Frontal cortex (tissue), 4 donors: ENCODE measurements around the gene CTU2. TPM values are rescaled to one million over a fixed set of nuclear protein-coding genes. Genes with fewer than 3 reads are reported as not detected.
A peak's percentile ranks its signal among the peaks of the same experiment; 100 is the strongest.

Experiments
- DNase-seq, 2 donors: peaks; one replicate each; pipeline ENCODE4 v3.0.0; 2012; ENCODE audit warnings: low spot score in 2 of 2
- FAIRE-seq: peaks from 2 replicates; lab custom pipeline; 2012; peaks lifted over from hg19 to GRCh38; lab: Jason Lieb, UNC
- total RNA-seq: library from RNA; depleted of rRNA; stranded (reverse); fragments of >200 nt; gene quantifications from one replicate; pipeline ENCODE4 v1.2.3, GENCODE V29; 2014
- donor health status: control.
- donor health status: control.
- donor health status: control.

Gene CTU2
- total RNA-seq, 1 donor from 2014 or later = 15.1 TPM

DNA sequence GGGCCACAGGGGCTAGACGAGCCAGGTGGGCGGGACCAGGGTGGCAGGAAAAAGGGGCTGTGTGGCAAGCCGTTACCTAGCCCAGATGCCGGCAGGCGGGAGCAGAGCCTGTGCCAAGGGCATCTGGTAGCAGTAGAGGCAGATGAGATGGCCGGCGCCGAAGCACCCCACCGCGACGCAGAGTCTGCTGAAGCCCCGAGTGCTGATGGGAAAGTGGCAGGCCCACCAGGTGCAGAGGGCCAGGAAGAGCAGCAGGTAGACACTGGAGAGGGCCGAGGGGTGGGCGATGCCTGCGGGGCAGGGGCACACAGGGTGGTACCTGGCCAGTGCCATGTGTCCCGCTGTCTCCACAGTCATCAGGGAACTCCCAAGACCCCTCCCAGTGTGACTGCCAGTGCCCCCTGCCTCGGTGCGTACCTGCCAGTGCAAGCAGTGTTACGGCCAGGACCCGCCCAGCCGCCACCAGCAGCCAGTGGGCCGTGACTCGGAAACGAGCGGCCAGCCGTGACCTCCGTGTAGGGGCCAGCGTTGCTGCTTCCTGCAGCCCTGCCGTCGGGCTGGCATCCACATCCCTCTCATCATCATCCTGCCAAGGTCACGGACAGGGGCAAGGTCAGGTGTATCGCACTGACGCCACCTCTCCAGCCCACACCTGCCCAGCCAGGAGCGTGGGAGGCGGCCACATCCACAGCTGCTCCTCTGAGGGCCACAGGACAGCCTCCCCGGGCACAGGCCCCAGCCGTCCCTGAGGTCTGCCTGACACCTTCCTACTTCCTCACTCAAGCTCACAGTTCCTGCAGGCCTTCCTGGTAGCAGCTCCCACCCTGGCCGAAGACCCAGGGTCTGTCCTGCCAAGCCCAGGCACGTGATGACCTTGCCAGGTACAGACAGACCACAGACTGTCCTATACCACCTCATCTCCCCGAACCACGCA, 32.1 kb downstream of the CTU2 start:
- DNase-seq = no peak
- FAIRE-seq = no peak

DNA sequence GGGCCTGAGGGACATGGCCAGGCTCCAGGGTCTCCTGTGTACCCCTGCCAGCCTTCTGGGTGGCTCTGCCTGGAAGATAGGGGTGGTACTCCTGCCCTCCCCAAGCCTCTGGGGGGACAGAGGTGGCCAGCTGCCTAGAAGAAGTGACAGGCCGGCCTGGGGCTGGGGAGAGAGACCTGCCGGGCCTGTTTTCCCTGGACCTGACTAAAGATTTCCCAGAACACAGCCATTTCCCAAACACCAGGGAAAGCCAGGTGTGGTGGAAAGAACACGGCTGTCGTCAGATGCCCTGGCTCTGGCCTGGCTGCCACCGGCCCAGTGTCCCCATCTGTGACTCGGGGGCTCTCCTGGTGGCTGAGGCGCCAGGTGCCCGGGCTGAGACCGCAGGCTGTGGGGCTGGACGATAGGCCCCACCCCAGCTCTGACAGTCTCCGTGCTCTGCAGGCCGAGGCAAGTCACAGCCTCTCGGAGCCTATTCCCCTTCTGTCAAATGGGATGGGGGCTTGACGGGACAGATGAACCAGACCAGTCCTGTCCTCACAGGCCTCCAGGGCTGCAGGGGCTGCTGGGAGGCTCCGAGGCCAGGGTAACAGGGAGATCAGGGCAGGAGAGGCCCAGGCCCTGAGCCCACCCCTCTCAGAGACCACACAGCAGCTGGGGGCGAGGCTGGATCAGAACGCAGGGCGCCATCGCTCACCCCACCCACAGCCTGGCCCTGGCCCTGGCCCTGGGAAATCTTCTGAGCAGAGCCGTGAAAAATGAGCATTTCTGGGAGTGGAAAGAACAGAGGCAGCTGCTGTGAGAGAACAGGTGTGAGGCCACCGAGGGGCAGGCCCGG, 33.1 kb downstream of the CTU2 start:
- no peak for FAIRE-seq
- no peak for DNase-seq

DNA sequence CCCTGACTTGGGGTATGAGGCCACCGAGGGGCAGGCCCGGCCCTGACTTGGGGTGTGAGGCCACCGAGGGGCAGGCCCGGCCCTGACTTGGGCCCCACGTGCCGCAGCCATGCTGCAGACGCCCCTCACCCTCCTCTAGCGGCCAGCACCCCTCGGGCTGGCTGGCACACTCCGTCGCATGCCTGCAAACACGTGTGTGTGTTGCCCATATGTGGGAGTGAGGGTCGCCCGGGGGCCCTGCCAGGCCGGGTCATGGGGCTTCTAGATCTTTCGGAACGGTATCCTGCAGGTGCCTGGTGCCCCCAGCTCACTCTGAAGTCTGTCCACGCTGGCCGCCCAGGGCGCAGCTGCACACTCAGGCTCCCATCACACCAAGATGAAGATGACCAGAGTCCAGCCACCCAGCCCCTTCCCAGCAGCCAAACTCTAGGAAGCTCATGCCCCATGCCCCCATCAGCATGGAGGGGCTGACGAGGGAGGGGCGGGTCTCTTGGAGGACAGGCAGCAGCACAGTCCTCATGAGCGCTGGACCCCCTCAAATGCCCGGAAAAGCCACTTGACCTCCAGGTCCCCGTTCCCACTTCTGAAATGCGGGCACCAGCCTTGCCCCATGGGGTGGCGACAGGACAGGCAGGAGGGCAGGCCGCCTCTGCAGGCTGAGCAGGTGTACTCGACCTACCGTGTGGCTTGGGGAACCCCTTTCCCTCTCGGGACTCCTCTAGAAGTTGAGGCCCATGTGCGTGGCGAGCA, 33.8 kb downstream of the CTU2 start:
- DNase-seq = no peak
- no peak for FAIRE-seq

DNA sequence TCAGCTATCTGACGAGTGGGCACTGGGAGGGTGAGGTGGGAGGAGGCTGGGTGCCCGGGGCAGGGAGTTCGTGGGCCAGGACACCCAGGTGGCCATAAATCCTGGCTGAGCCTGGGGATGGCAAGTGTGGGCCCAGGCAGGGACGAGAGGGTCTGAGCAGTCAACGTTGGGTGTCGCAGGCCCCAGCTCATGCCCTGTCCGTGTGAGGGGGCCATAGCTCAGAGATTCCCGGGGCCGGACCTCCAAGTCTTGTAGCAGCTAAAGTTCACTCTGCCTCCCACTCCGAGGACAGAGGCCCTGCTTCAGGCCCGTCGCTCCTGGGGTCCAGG, 34.4 kb downstream of the CTU2 start:
- DNase-seq = no peak
- no peak for FAIRE-seq

DNA sequence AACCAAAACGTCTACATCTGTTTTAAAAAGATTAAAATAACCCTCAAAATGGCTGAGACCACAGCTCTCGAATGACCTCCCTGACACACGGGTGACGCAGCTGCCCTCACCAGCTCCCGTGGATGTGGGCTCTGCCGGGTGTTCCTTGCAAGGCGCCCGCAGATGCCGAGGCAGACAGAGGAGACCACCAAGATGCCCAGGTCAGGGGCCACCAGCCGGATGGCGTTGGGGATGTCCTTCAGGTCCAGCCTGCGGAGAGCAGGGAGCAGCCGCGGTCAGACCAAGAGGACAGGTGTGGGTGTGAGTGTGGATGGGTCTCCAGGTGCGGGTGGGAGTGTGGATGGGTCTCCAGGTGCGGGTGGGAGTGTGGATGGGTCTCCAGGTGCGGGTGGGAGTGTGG, 35.1 kb downstream of the CTU2 start:
- DNase-seq (no peak), FAIRE-seq (no peak)

DNA sequence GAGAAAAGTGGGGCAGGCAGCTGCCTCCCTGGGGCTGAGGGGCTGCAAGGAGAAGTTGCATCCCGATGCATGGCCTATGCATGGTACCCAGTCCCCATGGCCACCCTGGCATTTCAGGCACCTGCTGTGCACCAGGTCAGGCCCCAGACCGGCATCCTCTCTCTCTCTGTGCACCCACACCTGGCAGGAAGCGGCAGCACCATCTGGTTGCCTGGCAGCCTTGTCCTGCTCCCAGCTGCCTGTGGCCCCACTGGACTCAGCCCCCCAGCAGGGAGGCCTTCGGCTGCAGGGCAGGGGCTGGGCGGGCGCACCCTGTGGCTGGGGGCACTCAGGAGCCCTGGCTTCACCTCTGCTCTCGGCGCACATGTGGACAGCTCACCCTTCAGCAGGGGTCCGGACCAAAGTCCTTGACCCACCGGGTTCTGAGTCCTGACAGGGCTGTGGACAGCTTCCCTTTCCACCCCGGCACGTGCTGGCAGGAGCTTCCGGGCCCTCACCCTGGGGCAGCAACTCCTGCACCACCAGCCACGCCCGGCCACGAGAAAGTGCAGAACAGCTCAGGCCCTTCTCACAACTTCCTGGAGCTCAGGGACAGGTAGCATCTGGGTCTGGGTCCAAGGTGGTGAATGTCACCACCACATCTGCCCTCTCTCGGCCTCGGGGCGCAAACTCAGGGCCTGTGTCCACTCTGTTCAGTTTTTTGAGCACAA, 36.7 kb downstream of the CTU2 start:
- no peak for FAIRE-seq

DNA sequence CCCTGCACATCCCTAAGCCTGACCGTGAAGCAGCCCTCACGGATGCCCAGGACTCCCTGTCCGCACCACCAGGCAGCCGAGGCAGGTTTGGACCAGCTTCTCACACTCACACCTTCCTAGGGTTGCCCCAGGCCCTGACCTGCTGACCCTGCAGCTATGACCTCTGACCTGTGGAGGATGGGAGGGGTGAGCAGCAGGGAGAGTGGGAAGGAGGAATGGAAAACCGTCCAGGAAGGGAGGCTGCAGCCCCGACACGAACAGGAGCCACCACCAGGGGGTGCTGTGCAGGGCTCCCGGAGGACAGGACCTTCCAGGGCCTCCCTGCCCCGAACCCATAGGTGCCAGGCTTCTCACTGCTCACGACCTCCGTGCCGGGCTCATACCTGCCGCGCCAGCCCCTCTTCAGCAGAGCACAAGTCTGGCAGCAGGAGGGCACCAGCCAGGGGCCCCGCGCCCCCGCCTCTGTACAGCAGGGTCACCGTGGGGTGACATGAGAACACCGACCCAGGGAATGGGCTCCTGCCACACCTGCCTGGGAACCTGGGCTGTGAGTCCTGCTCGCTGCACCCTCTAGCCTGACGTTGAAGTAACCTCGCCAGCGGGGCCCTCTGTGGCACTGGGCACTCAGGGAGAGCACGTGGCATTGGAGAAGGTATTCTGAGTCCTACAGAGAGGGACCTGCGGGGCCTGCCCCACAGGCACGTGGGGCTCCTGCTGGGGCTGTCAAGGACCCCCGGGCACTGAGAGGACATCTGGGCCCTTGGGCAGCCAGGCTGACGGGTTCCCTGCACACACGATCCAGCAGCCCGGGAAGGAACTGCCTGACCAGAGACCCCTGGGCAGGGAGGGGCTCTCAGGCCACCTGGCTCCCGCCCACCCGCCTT, 37.6 kb downstream of the CTU2 start:
- DNase-seq (peak; percentile 84 to 92), FAIRE-seq (no peak)

More for the DNA sequence above, 36.7 kb downstream of the CTU2 start:
- DNase-seq = no peak

DNA sequence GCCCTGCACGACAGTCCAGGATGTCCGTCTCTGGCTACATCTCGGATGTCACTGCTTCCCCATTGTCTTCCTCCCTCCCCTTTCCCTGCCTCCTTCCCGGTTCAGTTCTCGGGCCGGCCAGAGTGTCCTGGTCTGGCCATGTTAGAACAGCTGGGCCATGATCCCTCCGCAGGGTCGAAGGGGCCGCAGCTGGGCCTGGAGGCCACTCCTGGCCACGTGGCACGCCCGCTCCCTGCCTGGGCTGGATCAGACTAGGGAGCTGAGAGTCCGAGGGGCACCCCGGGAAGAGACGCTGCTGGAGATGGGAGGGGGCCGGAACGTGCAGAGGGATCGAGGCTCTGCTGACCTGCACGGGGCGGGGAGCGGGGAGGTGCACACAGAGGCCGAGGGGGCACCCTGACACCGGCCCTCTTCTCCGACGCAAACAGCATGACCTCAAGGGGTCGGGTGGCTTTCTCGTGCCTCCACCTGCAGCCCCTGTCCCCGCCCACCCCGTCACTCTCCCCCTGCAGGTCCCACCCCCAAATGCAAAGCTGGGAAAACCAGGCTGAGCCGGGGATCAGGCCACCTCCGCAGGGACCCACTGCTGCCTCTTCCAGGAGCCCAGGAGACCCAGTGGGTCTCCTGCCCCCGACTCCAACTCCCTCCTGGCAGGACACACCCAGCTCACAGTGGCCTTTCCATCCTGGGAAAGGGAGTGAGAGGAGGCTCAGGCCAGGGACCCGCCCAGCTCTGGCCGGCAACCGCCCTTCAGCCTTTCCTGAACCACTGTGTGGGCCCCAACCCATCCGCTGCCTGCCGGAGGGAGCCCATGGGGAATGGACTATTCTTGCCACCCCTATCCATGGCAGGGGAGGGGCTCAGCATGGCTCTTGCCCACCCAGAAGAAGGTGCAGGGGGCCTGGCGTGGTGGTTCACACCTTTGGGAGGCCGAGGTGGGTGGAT, 38.5 kb downstream of the CTU2 start:
- FAIRE-seq = no peak
- DNase-seq = no peak

DNA sequence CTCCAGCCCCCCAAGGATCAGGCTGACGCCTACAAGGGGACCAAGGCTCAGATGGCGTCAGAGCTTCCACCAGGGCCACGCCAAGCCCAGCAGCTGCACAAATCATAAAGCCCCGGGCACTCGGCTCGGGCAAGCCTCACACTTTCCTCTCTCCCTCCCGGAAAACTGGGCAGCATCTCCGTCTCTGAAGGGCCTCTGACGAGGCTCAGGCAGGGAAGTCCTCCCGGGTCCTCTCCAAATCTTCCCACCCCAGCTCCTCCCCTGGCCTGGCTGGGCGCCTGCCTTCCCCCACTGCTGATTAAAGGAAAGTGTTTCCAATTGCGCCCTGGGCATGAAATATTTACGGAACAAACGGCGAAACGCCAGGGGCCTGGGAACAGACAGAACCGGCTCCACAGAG, 40.2 kb downstream of the CTU2 start:
- FAIRE-seq (no peak), DNase-seq (no peak)

DNA sequence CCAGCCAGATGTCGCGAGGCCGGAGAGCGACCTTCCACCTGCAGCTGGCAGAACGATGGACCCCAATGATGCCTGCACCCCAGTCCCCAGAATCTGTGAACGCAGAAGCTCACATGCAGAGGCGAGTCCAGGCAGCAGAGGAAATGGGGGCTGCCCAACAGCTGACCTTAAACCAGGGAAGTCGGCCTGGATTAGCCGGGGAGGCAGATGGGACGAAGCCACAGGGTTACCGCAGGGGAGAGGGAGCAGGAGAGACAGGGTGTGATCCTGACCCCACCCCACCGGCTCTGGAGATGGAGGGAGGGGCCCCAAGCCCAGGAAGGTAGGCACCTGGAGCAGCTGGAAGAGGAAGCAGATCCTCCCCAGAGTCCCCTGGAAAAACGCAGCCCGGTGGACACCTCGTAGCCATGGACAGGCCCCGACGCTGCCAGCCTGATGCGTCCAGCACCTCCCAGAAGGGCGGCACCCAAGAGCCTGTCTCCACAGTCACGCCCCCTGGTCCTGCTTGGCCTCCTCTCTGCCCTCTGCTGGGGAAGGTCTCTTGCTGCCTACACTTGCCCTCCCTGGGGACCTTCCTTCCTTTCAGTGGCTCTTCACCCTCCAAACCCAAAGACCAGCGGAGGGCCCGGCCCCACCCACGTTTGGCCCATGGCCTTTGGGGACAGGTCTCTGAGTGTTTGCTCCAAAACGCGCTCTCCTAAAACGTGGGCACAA, 41.4 kb downstream of the CTU2 start:
- no peak for FAIRE-seq

DNA sequence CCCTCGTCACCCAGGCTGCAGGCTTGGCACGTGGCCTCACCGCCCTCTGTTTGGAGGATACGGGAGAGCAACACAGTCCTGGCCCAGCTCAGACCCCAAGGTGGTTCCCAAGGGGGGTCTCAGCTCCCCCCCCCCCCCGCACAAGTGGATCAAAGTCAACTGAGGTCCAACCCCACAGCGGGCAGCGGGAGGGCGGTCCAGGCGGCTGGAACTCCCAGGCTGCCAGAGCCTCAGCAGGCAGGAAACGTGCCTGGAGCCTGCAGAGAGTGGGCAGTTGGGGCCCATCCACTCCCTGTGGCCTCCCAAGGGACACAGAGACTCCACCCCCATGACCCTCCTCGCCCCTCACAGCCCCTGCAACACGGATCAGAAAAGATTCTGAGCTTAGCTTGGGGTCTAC, 42.1 kb downstream of the CTU2 start:
- DNase-seq (no peak), FAIRE-seq (no peak)

More for the DNA sequence above, 41.4 kb downstream of the CTU2 start:
- no peak for DNase-seq

DNA sequence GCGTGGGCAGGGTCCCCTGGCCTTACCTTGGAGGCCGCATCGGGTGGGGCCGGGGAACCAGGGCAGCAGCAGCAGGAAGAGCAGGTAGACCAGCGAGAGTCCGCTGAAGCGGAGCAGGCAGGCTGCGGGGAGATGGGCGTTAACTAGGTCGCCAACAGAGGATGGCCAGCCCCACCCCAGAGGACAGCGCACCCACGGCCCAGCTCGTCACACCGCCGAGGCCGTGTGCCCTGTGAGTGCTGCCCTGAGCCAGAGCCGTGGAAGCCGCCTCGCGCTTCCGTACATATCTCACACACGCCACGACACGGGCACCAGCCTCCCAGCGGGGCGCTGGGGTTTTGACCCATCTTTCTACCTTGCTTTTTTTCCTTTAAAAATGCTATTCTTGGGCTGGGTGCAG, 43.1 kb downstream of the CTU2 start:
- DNase-seq (no peak), FAIRE-seq (no peak)

DNA sequence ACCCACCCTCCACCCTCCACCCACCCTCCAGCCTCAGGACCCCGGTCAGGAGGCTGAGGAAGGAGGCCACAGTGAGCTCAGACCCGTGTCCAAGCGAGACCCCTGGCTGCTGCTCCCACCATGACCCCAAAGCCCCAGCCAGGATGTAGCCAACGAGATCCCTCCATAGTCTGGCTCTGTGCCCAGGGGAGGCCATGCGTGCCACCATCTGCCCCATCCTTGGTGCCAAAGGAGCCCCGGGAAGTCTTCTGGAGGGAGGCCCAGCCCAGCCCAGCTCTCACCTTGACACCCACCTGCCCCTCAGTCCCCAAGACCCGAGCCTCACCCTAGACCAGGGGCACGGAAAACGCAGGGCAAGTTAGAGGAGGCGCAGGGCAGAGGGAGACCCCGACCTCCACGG, 44.6 kb downstream of the CTU2 start:
- FAIRE-seq (no peak), DNase-seq (no peak)

DNA sequence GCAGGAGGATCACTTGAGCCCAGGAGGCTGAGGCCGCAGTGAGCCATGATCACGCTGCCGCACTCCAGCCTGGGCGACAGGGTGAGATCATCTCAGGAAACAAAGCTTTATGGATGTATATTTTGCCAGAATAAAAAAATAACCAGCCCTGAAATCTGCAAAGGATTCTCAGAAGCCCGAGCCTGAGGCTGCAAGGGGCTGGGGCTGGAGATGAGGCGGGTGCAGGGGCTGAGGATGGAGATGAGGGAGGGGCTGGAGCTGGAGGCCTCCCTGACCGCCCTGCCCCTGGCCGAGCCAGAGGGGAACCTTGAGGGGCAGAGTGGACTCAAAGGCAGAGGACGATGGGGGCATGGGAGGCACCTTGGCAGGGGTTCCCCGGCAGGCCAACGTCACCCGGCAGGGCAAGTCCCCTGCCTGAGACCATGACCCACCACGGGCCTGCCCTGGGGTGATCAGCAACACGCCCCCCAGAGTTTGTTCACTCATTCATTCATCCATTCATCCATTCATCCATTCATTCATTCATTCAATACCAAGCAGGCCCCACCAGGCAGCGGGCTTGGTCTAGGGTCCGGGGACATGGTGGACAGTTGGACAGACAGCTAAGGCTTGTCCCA, 46.2 kb downstream of the CTU2 start:
- no peak for FAIRE-seq
- DNase-seq = no peak

DNA sequence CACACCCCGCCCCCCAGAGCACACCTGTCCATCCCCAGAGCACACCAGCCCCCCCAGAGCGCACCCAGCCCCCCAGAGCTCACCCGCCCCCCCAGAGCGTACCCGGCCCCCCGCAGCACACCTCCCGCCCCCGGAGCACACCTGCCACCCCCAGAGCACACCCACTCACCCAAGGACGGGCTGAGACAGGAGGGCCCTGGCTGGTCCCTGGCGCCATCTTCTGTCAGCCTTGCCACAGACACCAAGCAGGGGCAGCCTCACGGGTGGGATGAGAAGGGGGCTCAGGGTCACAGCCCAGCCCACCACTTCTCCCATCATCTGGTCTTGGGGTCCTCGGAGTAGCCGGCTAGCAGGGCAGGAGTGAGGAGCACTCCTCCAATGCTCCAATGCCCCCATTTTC, 46.9 kb downstream of the CTU2 start:
- no peak for FAIRE-seq
- DNase-seq = no peak

DNA sequence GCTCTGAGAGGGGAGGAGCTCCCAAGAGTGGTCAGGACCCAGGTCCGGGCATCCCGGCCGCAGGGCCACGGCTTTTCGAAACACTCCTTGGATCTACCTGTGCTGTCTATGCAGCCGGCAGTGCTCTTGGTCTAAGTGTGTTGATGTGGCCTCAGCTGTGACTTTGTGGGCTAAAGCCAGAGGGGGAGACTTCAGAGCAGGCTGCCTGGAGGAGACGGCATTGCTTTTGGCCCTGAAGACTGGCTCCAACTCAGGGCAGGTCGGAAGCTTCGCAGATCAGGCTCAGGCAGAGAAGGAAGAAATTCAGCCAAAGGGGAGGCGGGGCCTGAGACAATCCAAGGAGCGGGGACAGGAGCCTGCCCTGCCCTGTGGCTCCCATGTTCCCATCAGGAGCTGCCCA, 47.3 kb downstream of the CTU2 start:
- FAIRE-seq (no peak), DNase-seq (no peak)
